GM23338 (cell line): ENCODE results near the gene SLC7A14. TPM values are rescaled to one million over a fixed set of nuclear protein-coding genes. Genes with fewer than 3 reads are reported as not detected.

ENCODE experiments used
- ATAC-seq: fragments of 200-7000 bp; cut with Tn5 transposase; 3 replicates; pipeline ENCODE4 v1.9.1; 2020
- DNase-seq: peaks from one replicate; pipeline ENCODE4 v3.0.0-alpha.2; 2015; ENCODE audit warnings: low spot score
- H2AFZ ChIP-seq: fragments of 200-600 bp; sonication (generic); 2 replicates; pipeline ENCODE4 v1.8.0; 2016; ENCODE audit warnings: antibody characterized with exemption, mild to moderate bottlenecking, moderate library complexity
- H3F3A ChIP-seq: fragments of 200-600 bp; sonication (generic); replicated peaks from 2 replicates; pipeline ENCODE4 v1.8.0; 2017; ENCODE audit warnings: antibody characterized with exemption, mixed run types, low read depth
- H3K27ac ChIP-seq: fragments of 200-600 bp; sonication (generic); 2 replicates; pipeline ENCODE4 v1.6.1; 2016; ENCODE audit warnings: low read depth
- H3K27me3 ChIP-seq: fragments of 200-600 bp; sonication (generic); 2 replicates; pipeline ENCODE4 v1.8.0; 2016; ENCODE audit warnings: mild to moderate bottlenecking, mixed run types, moderate library complexity; ENCODE audit not compliant: insufficient read depth
- H3K36me3 ChIP-seq: fragments of 200-600 bp; sonication (generic); 2 replicates; pipeline ENCODE4 v1.8.0; 2016; ENCODE audit warnings: mild to moderate bottlenecking; ENCODE audit not compliant: insufficient read depth
- H3K4me1 ChIP-seq: fragments of 200-600 bp; sonication (generic); 2 replicates; pipeline ENCODE4 v1.8.0; 2016; ENCODE audit warnings: mild to moderate bottlenecking, moderate library complexity; ENCODE audit not compliant: insufficient read depth
- H3K4me2 ChIP-seq: fragments of 200-600 bp; sonication (generic); 2 replicates; pipeline ENCODE4 v1.7.1; 2017; ENCODE audit warnings: mixed run types
- H3K4me3 ChIP-seq: fragments of 200-600 bp; sonication (generic); 2 replicates; pipeline ENCODE4 v1.6.1; 2016; ENCODE audit warnings: mixed run types
- H3K79me2 ChIP-seq: fragments of 200-600 bp; sonication (generic); replicated peaks from 2 replicates; pipeline ENCODE4 v1.8.0; 2017; ENCODE audit warnings: mild to moderate bottlenecking; ENCODE audit not compliant: insufficient read depth
- H3K9me2 ChIP-seq: fragments of 200-600 bp; sonication (generic); 2 replicates; pipeline ENCODE4 v1.8.0; 2017; ENCODE audit not compliant: insufficient read depth
- H4K20me1 ChIP-seq: fragments of 200-600 bp; sonication (generic); replicated peaks from 2 replicates; pipeline ENCODE4 v1.8.0; 2017; ENCODE audit warnings: mild to moderate bottlenecking; ENCODE audit not compliant: insufficient read depth
- H3K27ac Mint-ChIP-seq: 2 replicates; pipeline ENCODE4 v1.8.0; 2020; ENCODE audit warnings: inconsistent platforms, mild to moderate bottlenecking, moderate library complexity, mixed read lengths
- H3K27me3 Mint-ChIP-seq: 3 replicates; pipeline ENCODE4 v1.8.0; 2022; ENCODE audit warnings: low read depth, mild to moderate bottlenecking, moderate library complexity, mixed read lengths, inconsistent platforms; ENCODE audit not compliant: insufficient read depth, poor library complexity
- H3K36me3 Mint-ChIP-seq: 3 replicates; pipeline ENCODE4 v1.8.0; 2021; ENCODE audit warnings: low read depth, mild to moderate bottlenecking, inconsistent platforms, moderate library complexity, mixed read lengths
- H3K4me1 Mint-ChIP-seq: 3 replicates; pipeline ENCODE4 v1.8.0; 2020; ENCODE audit warnings: mild to moderate bottlenecking, inconsistent platforms, mixed read lengths
- H3K4me3 Mint-ChIP-seq: 3 replicates; pipeline ENCODE4 v1.8.0; 2021; ENCODE audit warnings: moderate library complexity, mild to moderate bottlenecking, inconsistent platforms, mixed read lengths
- H3K9me3 Mint-ChIP-seq: 3 replicates; pipeline ENCODE4 v1.8.0; 2020; ENCODE audit warnings: moderate library complexity, mild to moderate bottlenecking, inconsistent platforms, mixed read lengths
- CTCF ChIP-seq, 2 experiments: fragments of 200-600 bp in 1 of 2; sonication (generic) in 1 of 2; conservative IDR thresholded peaks; 2 replicates each; pipeline versions ENCODE4 v1.5.1 to v1.6.1; 2016 to 2017; ENCODE audit warnings: antibody characterized with exemption in 2 of 2, low read depth in 2 of 2, mild to moderate bottlenecking in 2 of 2, moderate library complexity in 1 of 2
- EZH2phosphoT487 ChIP-seq: fragments of 200-600 bp; sonication (generic); IDR thresholded peaks from one replicate; pipeline ENCODE4 v1.8.1; 2018; ENCODE audit warnings: antibody characterized with exemption; ENCODE audit not compliant: unreplicated experiment
- JUNB ChIP-seq: IDR thresholded peaks from one replicate; pipeline ENCODE4 v1.6.1; 2016; ENCODE audit warnings: antibody characterized with exemption; ENCODE audit not compliant: unreplicated experiment
- ZNF114 ChIP-seq: fragments of 250-450 bp; sonication (Bioruptor Pico); IDR thresholded peaks from 2 replicates; pipeline ENCODE4 v1.5.0; 2020; ENCODE audit warnings: mild to moderate bottlenecking, moderate library complexity
- ZNF462 ChIP-seq: fragments of 250-450 bp; sonication (Bioruptor Pico); IDR thresholded peaks from 2 replicates; pipeline ENCODE4 v1.5.0; 2020; ENCODE audit warnings: mild to moderate bottlenecking, moderate library complexity
- polyA plus RNA-seq: library from polyadenylated mRNA; unstranded; fragments of >200 nt; fragmentation: Nextera tagmentation; extraction: Ambion mirVana; gene quantifications from 2 replicates; pipeline ENCODE4 v1.2.1, GENCODE V29; 2016
- total RNA-seq: library from RNA; depleted of rRNA; stranded (reverse); fragments of >200 nt; shearing (Covaris generic); gene quantifications from 2 replicates; pipeline ENCODE4 v1.2.3, GENCODE V29; 2014

The SLC7A14 gene
- total and polyA plus RNA-seq, 2 experiments from 2014 or later, result 0.49 to 0.82 TPM

- Histone ChIP-seq H2AFZ (no peak overlapping the region), H3K4me1 (0 out of 2 replicates have a peak, but pooled peaks cover 3% of the 10 kb centered on the region), H3K36me3 (no peaks in the 10 kb centered on the region), H3K27me3 (no peaks in the 10 kb centered on the region), H3K9me2 (0 out of 2 replicates have a peak, but pooled peaks cover 3% of the 10 kb centered on the region), H3K27ac (no peak overlapping the region), H3K4me2 (no peak overlapping the region), H3K4me3 (no peak overlapping the region), H3K79me2 (no peaks in the 10 kb centered on the region), H3F3A (no peaks in the 10 kb centered on the region), H4K20me1 (no peaks in the 10 kb centered on the region)
- H3K4me1 Mint-ChIP-seq, result peaks cover 9% of the 10 kb centered on the region; the same call in 2 of the 3 replicates
- DNase-seq (no peak), ATAC-seq (no peak)
- no peak overlapping the region for H3K4me3 Mint-ChIP-seq
- H3K27me3 Mint-ChIP-seq, result peaks cover 3% of the 10 kb centered on the region
- no peak overlapping the region for H3K27ac Mint-ChIP-seq
- H3K36me3 Mint-ChIP-seq, result no peaks in the 10 kb centered on the region
- no peaks in the 10 kb centered on the region for H3K9me3 Mint-ChIP-seq
- TF ChIP-seq ZNF462 (no peak), JUNB (no peak), ZNF114 (CRISPR knock-in tag) (no peak), EZH2phosphoT487 (no peak), CTCF (conservative IDR thresholded peaks at IDR 0.05; ENCODE audit: low read depth in 2 of 2) (no peak)
Observed at GRCh38 chr3:170432416-170432815, 153.5 kb downstream of the SLC7A14 start.
